Measurements from ENCODE around the gene HLA-F. TPM values are rescaled to one million over a fixed set of nuclear protein-coding genes. Genes with fewer than 3 reads are reported as not detected.

Gene HLA-F
- total RNA-seq, 1 experiment from 2014 or later: 414 TPM

DNA sequence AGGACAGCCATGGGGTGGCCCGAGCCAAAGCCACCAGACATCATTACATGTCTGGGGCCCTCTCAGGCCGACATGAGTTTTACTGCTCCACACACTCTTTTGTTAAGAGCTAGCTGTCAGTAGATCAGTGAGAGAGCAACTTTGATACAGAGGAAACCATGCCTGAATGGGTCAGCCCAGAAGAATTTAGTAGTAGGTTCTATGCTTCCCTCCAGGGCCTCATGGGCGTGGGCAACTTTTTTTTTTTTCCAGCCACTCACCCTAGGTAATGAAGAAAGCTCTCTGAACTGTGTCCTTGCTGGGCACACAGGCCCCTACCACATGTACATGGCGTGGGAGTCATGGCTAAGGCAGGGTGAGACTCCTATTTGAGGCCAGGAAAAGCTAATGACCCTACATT, 38.8 kb downstream of the HLA-F start:
- no peak for DNase-seq (ENCODE audit: low read depth)

DNA sequence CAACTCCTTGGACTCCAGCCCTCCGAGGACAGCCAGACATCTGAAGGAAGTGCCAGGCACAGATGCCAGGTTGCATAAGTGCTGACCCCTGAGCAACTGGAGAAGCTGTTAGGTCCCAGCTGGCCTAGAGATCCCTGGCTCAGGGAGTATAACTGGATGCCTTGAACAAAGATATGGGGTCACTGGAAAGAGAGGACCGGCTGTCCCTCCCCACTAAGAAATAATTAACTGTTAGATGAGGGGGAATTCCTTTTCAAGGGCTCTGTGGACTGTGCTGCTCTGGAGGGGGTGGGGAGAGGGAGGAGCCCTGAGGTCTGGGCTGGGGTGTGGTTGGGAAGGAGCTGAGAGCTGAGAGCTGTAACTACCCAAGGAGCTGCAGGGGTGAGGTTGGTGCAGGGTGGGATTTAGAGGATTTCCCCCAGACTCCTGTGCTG, 39.6 kb downstream of the HLA-F start:
- DNase-seq (ENCODE audit: low read depth): no peak

DNA sequence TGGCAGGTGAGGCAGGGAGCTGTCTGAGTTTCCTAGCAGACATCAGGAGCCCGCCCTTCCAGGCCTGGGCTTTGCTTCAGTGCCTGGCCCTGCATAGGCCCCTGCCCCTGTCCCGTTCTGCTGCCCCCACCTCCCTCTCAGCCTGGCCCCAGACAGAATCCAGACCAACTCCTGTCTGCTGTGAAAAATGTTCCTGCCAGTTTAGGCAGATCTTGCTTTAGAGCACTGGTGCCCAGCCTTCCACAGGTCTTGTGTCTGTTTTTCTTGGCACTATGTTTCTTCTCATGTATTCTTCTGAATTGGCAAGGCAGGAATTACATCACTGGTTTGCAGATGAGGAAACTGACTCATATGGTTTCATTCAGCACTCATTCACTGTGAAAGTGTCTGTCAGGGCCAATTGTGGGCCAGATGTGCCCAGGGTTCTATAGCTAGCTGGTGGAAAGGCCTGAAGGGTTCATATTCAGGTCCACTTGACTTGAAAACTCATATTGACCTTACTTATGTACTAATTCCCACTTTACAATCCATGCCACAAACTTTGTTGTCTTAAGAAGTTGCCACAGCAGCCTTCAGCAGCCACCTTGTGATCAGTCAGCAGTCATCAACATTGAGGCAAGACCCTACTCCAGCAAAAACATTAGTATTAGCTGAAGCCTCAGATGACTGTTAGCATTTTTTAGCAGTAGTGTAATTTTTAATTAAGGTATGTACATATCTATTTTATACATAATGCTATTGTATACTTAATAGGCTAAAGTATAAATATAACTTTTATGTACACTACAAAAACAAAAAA, 40.5 kb downstream of the HLA-F start:
- peak; percentile 87 for DNase-seq (ENCODE audit: low read depth)

- peak; percentile 51 for DNase-seq (ENCODE audit: low read depth)
Measured at GRCh38 chr6:29764422-29765196, 41.4 kb downstream of the HLA-F start.

GRCh38 chr6:29769336-29769735, 46.1 kb downstream of the HLA-F start:
- peak; percentile 38 for DNase-seq (ENCODE audit: low read depth)

DNA sequence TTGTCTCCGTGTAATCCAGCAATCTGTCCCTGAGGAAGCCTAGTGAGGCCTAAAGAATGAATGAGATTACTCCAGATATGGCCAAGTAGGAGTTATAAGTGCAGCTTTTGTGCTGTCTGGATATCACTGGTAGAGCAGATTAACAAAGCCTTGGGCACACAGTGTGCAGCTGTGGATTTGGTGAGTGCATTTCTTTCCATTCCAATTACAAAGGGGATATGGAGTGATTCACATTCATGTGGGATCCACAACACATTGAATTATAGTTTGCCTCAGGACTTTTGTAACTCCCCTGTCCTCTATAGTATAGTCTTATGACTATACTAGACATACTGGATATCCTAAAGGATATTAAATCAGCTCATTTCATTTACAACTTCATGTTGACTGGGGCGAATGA, 47.1 kb downstream of the HLA-F start:
- DNase-seq (ENCODE audit: low read depth): no peak

DNA sequence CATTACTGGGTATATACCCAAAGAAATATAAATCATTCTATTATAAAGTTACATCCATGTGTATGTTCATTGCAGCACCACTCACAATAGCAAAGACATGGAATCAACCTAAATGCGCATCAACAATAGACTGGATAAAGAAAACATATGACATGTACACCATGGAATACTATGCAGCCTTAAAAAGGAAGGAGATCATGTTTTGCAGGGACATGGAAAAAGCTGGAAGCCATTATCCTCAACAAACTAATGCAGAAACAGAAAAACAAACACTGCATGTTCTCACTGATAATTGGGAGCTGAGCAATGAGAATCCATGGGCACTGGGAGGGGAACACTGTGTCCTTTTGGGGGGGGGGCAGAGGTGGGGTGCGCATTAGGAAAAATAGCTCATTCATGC, 53.5 kb downstream of the HLA-F start:
- no peak for DNase-seq (ENCODE audit: low read depth)

Other genes starting within 250 kb of the HLA-F start
- not detected in 2 replicates for gene MAS1L, start 235.5 kb upstream of the HLA-F start, total RNA-seq (2014; rRNA removed; shearing (Covaris generic))
- 0.17 TPM in 1 of 2 replicates, not detected in the other for gene UBD, start 163.7 kb upstream of the HLA-F start, total RNA-seq (2014; rRNA removed; shearing (Covaris generic))
- gene OR2H2, start 138.3 kb upstream of the HLA-F start, total RNA-seq (2014; rRNA removed; shearing (Covaris generic)): not detected in 2 replicates
- gene GABBR1, start 90.3 kb upstream of the HLA-F start, total RNA-seq (2014; rRNA removed; shearing (Covaris generic)): 2.1 TPM in 2 replicates
- not detected in 2 replicates for gene MOG, start 66.3 kb upstream of the HLA-F start, total RNA-seq (2014; rRNA removed; shearing (Covaris generic))
- gene ZFP57, start 42.3 kb upstream of the HLA-F start, total RNA-seq (2014; rRNA removed; shearing (Covaris generic)): 0.05 TPM in 1 of 2 replicates, not detected in the other
- gene HLA-G, start 104.4 kb downstream of the HLA-F start, total RNA-seq (2014; rRNA removed; shearing (Covaris generic)): not detected in 2 replicates
- gene HLA-A, start 219.1 kb downstream of the HLA-F start, total RNA-seq (2014; rRNA removed; shearing (Covaris generic)): 1,733 and 2,135 TPM in 2 replicates

Measured in M059J (cell line).